GM12878 (cell line): ENCODE results near the gene ATP5F1D. TPM values are rescaled to one million over a fixed set of nuclear protein-coding genes. Genes with fewer than 3 reads are reported as not detected.

Experiments used
- ATAC-seq: fragments of 200-7000 bp; cut with Tn5 transposase; 3 replicates; pipeline ENCODE4 v1.9.1; 2020; ENCODE audit warnings: mild to moderate bottlenecking, moderate library complexity
- Bru-seq: library from RNA; stranded (reverse); fragments of 400-500 nt; gene quantifications from one replicate; lab custom pipeline; 2021; lab: Mats Ljungman, UMichigan
- BruChase-seq, 2 experiments: library from RNA; stranded (reverse); fragments of 400-500 nt; gene quantifications; one replicate each; lab custom pipeline; 2021; lab: Mats Ljungman, UMichigan
- BruUV-seq: library from RNA; stranded (reverse); fragments of 400-500 nt; replicated peaks from 2 replicates; lab custom pipeline; 2021; lab: Mats Ljungman, UMichigan
- CTCF ChIA-PET: fragments of 300-600 bp; sonication (Branson Sonifier 250); formaldehyde crosslinking; extraction: SDS; loops from one replicate; lab custom pipeline; 2021; ENCODE audit warnings: inconsistent platforms; lab: Yijun Ruan, JAX
- POLR2A ChIA-PET: fragments of 350-600 bp; formaldehyde crosslinking; extraction: SDS; loops from one replicate; lab custom pipeline; 2021; ENCODE audit warnings: inconsistent platforms; lab: Charles Lee
- RAD21 ChIA-PET: fragments of 300-600 bp; sonication (Branson Sonifier 250); formaldehyde crosslinking; loops from one replicate; lab custom pipeline; 2023; ENCODE audit warnings: antibody characterized with exemption; ENCODE audit not compliant: unreplicated experiment; lab: Charles Lee
- SMC1A ChIA-PET: fragments of 300-600 bp; sonication (Branson Sonifier 250); formaldehyde crosslinking; loops from one replicate; lab custom pipeline; 2023; ENCODE audit not compliant: unreplicated experiment, uncharacterized antibody; lab: Charles Lee
- DNase-seq: peaks from one replicate; pipeline ENCODE4 v3.0.0-alpha.2; 2011; ENCODE audit warnings: low read depth, low spot score
- FAIRE-seq: peaks from 3 replicates; lab custom pipeline; 2011; peaks lifted over from hg19 to GRCh38; lab: Jason Lieb, UNC
- H2AFZ ChIP-seq: 2 replicates; pipeline ENCODE4 v1.6.0; 2011; ENCODE audit warnings: low read depth, low read length, control low read depth; ENCODE audit not compliant: control insufficient read depth
- H3K27ac ChIP-seq: 2 replicates; pipeline ENCODE4 v1.5.1; 2011; ENCODE audit warnings: control low read depth; ENCODE audit not compliant: control insufficient read depth, insufficient read depth
- H3K27me3 ChIP-seq, 2 experiments: replicated peaks in 1 of 2; 2 replicates each; pipeline versions ENCODE4 v1.6.0 to v1.6.1; 2011; ENCODE audit warnings: low read length in 1 of 2; ENCODE audit not compliant: control insufficient read depth in 2 of 2, insufficient read depth in 2 of 2
- H3K36me3 ChIP-seq, 2 experiments: 2 replicates each; pipeline ENCODE4 v1.5.1; 2011; ENCODE audit warnings: low read length in 1 of 2; ENCODE audit not compliant: control insufficient read depth in 2 of 2, insufficient read depth in 2 of 2
- H3K4me1 ChIP-seq: 2 replicates; pipeline ENCODE4 v1.6.1; 2011; ENCODE audit warnings: mild to moderate bottlenecking, low read length, moderate library complexity, mixed read lengths; ENCODE audit not compliant: control insufficient read depth, insufficient read depth
- H3K4me2 ChIP-seq: 2 replicates; pipeline ENCODE4 v1.6.0; 2011; ENCODE audit warnings: control low read depth; ENCODE audit not compliant: control insufficient read depth, insufficient read depth
- H3K4me3 ChIP-seq: fragments of 200-600 bp; sonication (generic); 2 replicates; pipeline ENCODE4 v1.5.1; 2016
- H3K79me2 ChIP-seq: 2 replicates; pipeline ENCODE4 v1.6.0; 2011; ENCODE audit warnings: low read length; ENCODE audit not compliant: control insufficient read depth, insufficient read depth
- H3K9ac ChIP-seq: 2 replicates; pipeline ENCODE4 v1.8.0; 2011; ENCODE audit warnings: low read length, control low read depth, mixed read lengths; ENCODE audit not compliant: control insufficient read depth, insufficient read depth
- H3K9me3 ChIP-seq: replicated peaks from 3 replicates; pipeline ENCODE4 v1.5.1; 2011; ENCODE audit warnings: mild to moderate bottlenecking, low read length; ENCODE audit not compliant: control insufficient read depth, insufficient read depth
- H4K20me1 ChIP-seq: 2 replicates; pipeline ENCODE4 v1.6.0; 2011; ENCODE audit not compliant: control insufficient read depth, insufficient read depth
- ASH2L ChIP-seq: fragments of 300-600, 200-600 bp; sonication (generic); IDR thresholded peaks from 2 replicates; pipeline ENCODE4 v1.6.1; 2017; ENCODE audit warnings: low read depth, mild to moderate bottlenecking, borderline replicate concordance
- BHLHE40 ChIP-seq, 2 experiments: fragments of 450-650 bp in 1 of 2; IDR thresholded peaks; 2 replicates each; pipeline ENCODE4 v1.6.1; 2011 to 2017; ENCODE audit warnings: low read depth in 2 of 2, borderline replicate concordance in 1 of 2, improper control_type of control experiment in 1 of 2, low read length in 1 of 2, mild to moderate bottlenecking in 1 of 2
- EGR1 ChIP-seq, 2 experiments: IDR thresholded peaks; 1 replicate in 1 of 2; 2 replicates in 1 of 2; pipeline ENCODE4 v1.6.1; 2011 to 2012; ENCODE audit warnings: low read depth in 2 of 2, low read length in 2 of 2, borderline replicate concordance in 1 of 2, mild to moderate bottlenecking in 1 of 2, moderate library complexity in 1 of 2
- GABPA ChIP-seq: IDR thresholded peaks from 2 replicates; pipeline ENCODE4 v1.6.1; 2014; ENCODE audit warnings: antibody characterized with exemption, low read depth, mild to moderate bottlenecking, inconsistent platforms
- HCFC1 ChIP-seq: fragments of 150-350 bp; IDR thresholded peaks from 2 replicates; pipeline ENCODE4 v1.6.1; 2014; ENCODE audit warnings: low read length
- MEF2B ChIP-seq: fragments of 450-650 bp; IDR thresholded peaks from 2 replicates; pipeline ENCODE4 v1.6.1; 2018; ENCODE audit warnings: mild to moderate bottlenecking, moderate library complexity; ENCODE audit not compliant: partially characterized antibody, poor library complexity, severe bottlenecking
- MTA3 ChIP-seq: IDR thresholded peaks from 2 replicates; pipeline ENCODE4 v1.6.1; 2012; ENCODE audit warnings: low read length, inconsistent platforms, borderline replicate concordance
- STAT1 ChIP-seq: fragments of 450-650 bp; conservative IDR thresholded peaks from 2 replicates; pipeline ENCODE4 v1.6.1; 2014; ENCODE audit warnings: antibody characterized with exemption, mild to moderate bottlenecking
- TCF12 ChIP-seq: IDR thresholded peaks from 2 replicates; pipeline ENCODE4 v1.6.1; 2011; ENCODE audit warnings: low read depth, mild to moderate bottlenecking, low read length
- WGBS: methylation state at CpG from one replicate; pipeline ENCODE4 v1.1.6; 2016; ENCODE audit warnings: low lambda C conversion rate; ENCODE audit not compliant: insufficient replicate concordance, insufficient coverage; ENCODE audit errors: missing lambda C conversion rate; 5-methylcytosine and 5-hydroxymethylcytosine counted together
- in situ Hi-C: fragments of 300-500 bp; cut with MboI; formaldehyde crosslinking; loops from 9 replicates; pipeline ENCODE4 v1.14.3; 2018; ENCODE audit warnings: mixed read lengths
- intact Hi-C: fragments of 100-400 bp; cut with micrococcal nuclease; formaldehyde crosslinking; loops from one replicate; pipeline ENCODE4 v1.14.2; 2022; ENCODE audit not compliant: unreplicated experiment
- long read RNA-seq, 2 experiments: library from polyadenylated mRNA; unstranded; transcript quantifications; one replicate each; pipeline ENCODE4 v2.0.0, GENCODE V29; 2019 to 2020
- polyA minus RNA-seq, 3 experiments: library from RNA; depleted of rRNA, polyadenylated mRNA; stranded (reverse); fragments of >200 nt; gene quantifications; 2 replicates each; pipeline ENCODE4 v1.2.3, GENCODE V29; 2011
- polyA plus RNA-seq, 11 experiments: library from polyadenylated mRNA; depleted of rRNA in 4 of 11; unstranded in 6 of 11; stranded (reverse) in 5 of 11; fragments of >200 nt; fragmentation: Nextera tagmentation in 4 of 11; fragmentation: Illumina TruSeq in 1 of 11; extraction: Ambion mirVana in 4 of 11; extraction: Trizol in 1 of 11; gene quantifications; 1 replicate in 1 of 11; 2 replicates in 10 of 11; pipeline versions ENCODE4 v1.2.1 to v1.2.3, GENCODE V29; 2011 to 2016; ENCODE audit warnings: inconsistent platforms in 2 of 11, missing spikeins in 2 of 11, low read depth in 1 of 11
- total RNA-seq, 4 experiments: library from RNA; depleted of rRNA in 3 of 4; stranded (reverse); fragments of >200 nt in 3 of 4; fragmentation: Illumina TruSeq in 1 of 4; extraction: Trizol in 1 of 4; gene quantifications; 2 replicates each; pipeline versions ENCODE4 v1.2.1 to v1.2.3, GENCODE V29; 2013 to 2021
- TF ChIP-seq, protein P1 (sequence below): IDR thresholded peaks from 2 replicates; pipeline ENCODE4 v1.6.1; 2012; ENCODE audit warnings: low read depth, low read length, improper control_type of control experiment
- TF ChIP-seq, protein P2 (sequence below): fragments of 450-650 bp; IDR thresholded peaks from 2 replicates; pipeline ENCODE4 v1.6.1; 2017; ENCODE audit warnings: borderline replicate concordance
- TF ChIP-seq, protein P3 (sequence below): fragments of 150-350 bp; IDR thresholded peaks from 2 replicates; pipeline ENCODE4 v1.6.1; 2014; ENCODE audit warnings: mild to moderate bottlenecking, low read depth, low read length

The ATP5F1D gene
- 14.2 and 16.6 TPM in 2 replicates for total RNA-seq (2013; cell fraction: nucleolus; rRNA removed)
- total RNA-seq (2014; rRNA removed) (45.8 and 52.5 TPM in 2 replicates), total RNA-seq (2014; rRNA removed; fragmentation: Illumina TruSeq; extraction: Trizol) (18.9 and 23.6 TPM in 2 replicates), total RNA-seq (2021) (304 and 305 TPM in 2 replicates), polyA plus RNA-seq (2011; rRNA removed) (18.5 and 46.6 TPM in 2 replicates), polyA plus RNA-seq (2014; fragmentation: Illumina TruSeq; extraction: Trizol) (1.4 and 12.8 TPM in 2 replicates), polyA plus RNA-seq (2014; fragmentation: Nextera tagmentation; extraction: Ambion mirVana) (10 to 100 TPM in 1 of 2 experiments, 1 to 10 TPM in 1; 7.2 to 45.0 TPM), polyA plus RNA-seq (2014; rRNA removed) (179 and 216 TPM in 2 replicates), polyA plus RNA-seq (2016; fragmentation: Nextera tagmentation; extraction: Ambion mirVana) (100 to 1,000 TPM; 355 to 357 TPM), polyA minus RNA-seq (2011; rRNA and poly(A)+ RNA removed) (38.4 and 79.7 TPM in 2 replicates), Bru-seq, nascent RNA (percentile 70 among the genes with signal in this experiment), BruChase-seq, experiment 1, labeled RNA remaining after a 6-hour chase (percentile 86 among the genes with signal in this experiment), BruChase-seq, experiment 2, labeled RNA remaining after a 2-hour chase (percentile 76 among the genes with signal in this experiment)
- polyA plus RNA-seq (2011; ENCODE audit: low read depth), result 34.8 TPM
- polyA plus RNA-seq (2011; cell fraction: cytosol; rRNA removed), result 109 and 189 TPM in 2 replicates
- polyA plus RNA-seq (2011; cell fraction: nucleus; rRNA removed), result 95.0 and 142 TPM in 2 replicates
- polyA plus RNA-seq (2012), result 163 and 185 TPM in 2 replicates
- 73.8 and 96.8 TPM in 2 replicates for polyA minus RNA-seq (2011; cell fraction: cytosol; rRNA and poly(A)+ RNA removed)
- 21.4 and 39.0 TPM in 2 replicates for polyA minus RNA-seq (2011; cell fraction: nucleus; rRNA and poly(A)+ RNA removed)
- long read RNA-seq, experiment 1, transcript ATP5F1D-202 (5 exons, 704 nt), result major isoform, 117 of 151 reads
- long read RNA-seq, experiment 1, transcript ATP5F1D-201 (4 exons, 997 nt), result minor isoform, 30 of 151 reads
- long read RNA-seq, experiment 1, partial matches to known transcripts, result 0 of 151 reads
- long read RNA-seq, experiment 1, other reads (novel, unspliced or antisense), result 2 of 151 reads
- long read RNA-seq, experiment 2, transcript ATP5F1D-202 (5 exons, 704 nt), result major isoform, 86 of 90 reads
- long read RNA-seq, experiment 2, partial matches to known transcripts, result 0 of 90 reads
- long read RNA-seq, experiment 2, other reads (novel, unspliced or antisense), result 1 of 90 reads

DNA sequence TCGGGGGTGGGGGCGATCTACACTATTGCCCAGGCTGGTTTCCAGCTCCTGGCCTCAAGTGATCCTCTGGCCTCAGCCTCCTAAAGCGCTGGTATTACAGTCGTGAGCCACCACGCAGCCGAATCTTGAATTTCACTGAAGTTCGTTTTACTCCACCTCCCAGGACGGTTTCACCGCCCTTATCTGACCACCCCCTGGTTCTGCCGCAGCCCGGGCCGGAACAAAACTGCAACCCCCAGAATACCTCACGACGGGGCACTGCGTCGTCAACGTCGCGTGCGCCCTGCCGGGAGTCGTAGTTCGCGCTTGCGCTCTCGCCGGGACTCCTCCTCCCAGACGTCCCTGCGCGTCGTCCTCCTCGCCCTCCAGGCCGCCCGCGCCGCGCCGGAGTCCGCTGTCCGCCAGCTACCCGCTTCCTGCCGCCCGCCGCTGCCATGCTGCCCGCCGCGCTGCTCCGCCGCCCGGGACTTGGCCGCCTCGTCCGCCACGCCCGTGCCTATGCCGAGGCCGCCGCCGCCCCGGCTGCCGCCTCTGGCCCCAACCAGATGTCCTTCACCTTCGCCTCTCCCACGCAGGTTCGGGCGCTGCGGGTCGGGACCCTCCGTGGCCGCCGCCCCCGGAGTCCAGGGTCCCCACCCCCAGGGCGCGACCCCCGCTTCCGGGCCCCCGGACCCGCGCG lies at the start of gene ATP5F1D:
Gene ATP5F1D (plus strand): TSS at position 335 of the 679 bp plus-strand sequence. CDS start 100 bp downstream, at position 435.
- Histone ChIP-seq H3K4me3 (peak within 1 kb of the TSS; percentile 80), H3K9ac (peak within 1 kb of the TSS; percentile 85), H3K27me3 (peaks cover 0 to 7% of the 10 kb centered on the region in 2 experiments; a peak in 3 of 4 replicates), H4K20me1 (no peaks in the 10 kb centered on the region), H3K27ac (peak within 1 kb of the TSS; percentile 73), H3K36me3 (no peaks in the 10 kb centered on the region; a peak in 2 of 4 replicates), H3K79me2 (peaks cover 17% of the 10 kb centered on the region), H3K4me1 (peaks cover 24% of the 10 kb centered on the region), H2AFZ (peak within 1 kb of the TSS; percentile 88), H3K9me3 (no peaks in the 10 kb centered on the region), H3K4me2 (peak within 1 kb of the TSS; percentile 95)
- no TSS peak for BruUV-seq
- intact Hi-C loops, result loop anchor here (5.0 to 10.0 kb wide), 2 partner anchors 139 to 317 kb away; partner anchors contain the start of genes ARID3A and GPX4
- WGBS, result under 1% methylated on average over 59 of the region's 79 CpGs
- RAD21 ChIA-PET, result interaction anchor here (0.6 to 2.0 kb wide), 6 partner anchors 25 to 471 kb away, joined by 3 to 18 read pairs (median 4); partner anchors contain the start of gene CIRBP
- CTCF ChIA-PET, result interaction anchor here (0.7 to 6.1 kb wide), 10 partner anchors 19 to 378 kb away, joined by 3 to 363 read pairs (median 3); partner anchors contain the start of genes CIRBP and SBNO2
- FAIRE-seq (peak; percentile 96), ATAC-seq (peak; percentile 80), DNase-seq (peak; percentile 80)
- SMC1A ChIA-PET, result interaction anchor here (1.4 to 6.9 kb wide), 2 partner anchors 25 to 128 kb away, joined by 7 to 172 read pairs; partner anchors contain the start of gene CIRBP
- in situ Hi-C loops, result no loop called here
- POLR2A ChIA-PET, result interaction anchor here (0.6 to 7.7 kb wide), 7 partner anchors 24 to 333 kb away, joined by 3 to 184 read pairs (median 4); partner anchors contain the start of gene CIRBP
- no peak for TF ChIP-seq ASH2L
- peak; percentile 99 for TF ChIP-seq HCFC1
- 0 out of 2 replicates have a peak, but pooled peaks have one; percentile 84 for TF ChIP-seq STAT1
- TF ChIP-seq EGR1 (IDR thresholded peaks at IDR 0.05; ENCODE audit: borderline replicate concordance in 1 of 2, low read depth in 2 of 2, low read length in 2 of 2), result peak in 1 of 2 experiments; percentile 89; a peak in 2 of 3 replicates
- TF ChIP-seq, protein P1, sequence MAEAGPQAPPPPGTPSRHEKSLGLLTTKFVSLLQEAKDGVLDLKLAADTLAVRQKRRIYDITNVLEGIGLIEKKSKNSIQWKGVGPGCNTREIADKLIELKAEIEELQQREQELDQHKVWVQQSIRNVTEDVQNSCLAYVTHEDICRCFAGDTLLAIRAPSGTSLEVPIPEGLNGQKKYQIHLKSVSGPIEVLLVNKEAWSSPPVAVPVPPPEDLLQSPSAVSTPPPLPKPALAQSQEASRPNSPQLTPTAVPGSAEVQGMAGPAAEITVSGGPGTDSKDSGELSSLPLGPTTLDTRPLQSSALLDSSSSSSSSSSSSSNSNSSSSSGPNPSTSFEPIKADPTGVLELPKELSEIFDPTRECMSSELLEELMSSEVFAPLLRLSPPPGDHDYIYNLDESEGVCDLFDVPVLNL, result no peak
- no peak for TF ChIP-seq TCF12
- TF ChIP-seq MEF2B, result no peak
- peak; percentile 35 to 82; a peak in 1 of 4 replicates for TF ChIP-seq BHLHE40 (IDR thresholded peaks at IDR 0.05; ENCODE audit: borderline replicate concordance in 1 of 2, low read depth in 2 of 2, low read length in 1 of 2)
- TF ChIP-seq, protein P2, sequence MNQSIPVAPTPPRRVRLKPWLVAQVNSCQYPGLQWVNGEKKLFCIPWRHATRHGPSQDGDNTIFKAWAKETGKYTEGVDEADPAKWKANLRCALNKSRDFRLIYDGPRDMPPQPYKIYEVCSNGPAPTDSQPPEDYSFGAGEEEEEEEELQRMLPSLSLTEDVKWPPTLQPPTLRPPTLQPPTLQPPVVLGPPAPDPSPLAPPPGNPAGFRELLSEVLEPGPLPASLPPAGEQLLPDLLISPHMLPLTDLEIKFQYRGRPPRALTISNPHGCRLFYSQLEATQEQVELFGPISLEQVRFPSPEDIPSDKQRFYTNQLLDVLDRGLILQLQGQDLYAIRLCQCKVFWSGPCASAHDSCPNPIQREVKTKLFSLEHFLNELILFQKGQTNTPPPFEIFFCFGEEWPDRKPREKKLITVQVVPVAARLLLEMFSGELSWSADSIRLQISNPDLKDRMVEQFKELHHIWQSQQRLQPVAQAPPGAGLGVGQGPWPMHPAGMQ, result no peak
- TF ChIP-seq GABPA, result no peak
- TF ChIP-seq MTA3, result no peak
- TF ChIP-seq, protein P3, sequence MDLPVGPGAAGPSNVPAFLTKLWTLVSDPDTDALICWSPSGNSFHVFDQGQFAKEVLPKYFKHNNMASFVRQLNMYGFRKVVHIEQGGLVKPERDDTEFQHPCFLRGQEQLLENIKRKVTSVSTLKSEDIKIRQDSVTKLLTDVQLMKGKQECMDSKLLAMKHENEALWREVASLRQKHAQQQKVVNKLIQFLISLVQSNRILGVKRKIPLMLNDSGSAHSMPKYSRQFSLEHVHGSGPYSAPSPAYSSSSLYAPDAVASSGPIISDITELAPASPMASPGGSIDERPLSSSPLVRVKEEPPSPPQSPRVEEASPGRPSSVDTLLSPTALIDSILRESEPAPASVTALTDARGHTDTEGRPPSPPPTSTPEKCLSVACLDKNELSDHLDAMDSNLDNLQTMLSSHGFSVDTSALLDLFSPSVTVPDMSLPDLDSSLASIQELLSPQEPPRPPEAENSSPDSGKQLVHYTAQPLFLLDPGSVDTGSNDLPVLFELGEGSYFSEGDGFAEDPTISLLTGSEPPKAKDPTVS, result no peak
